Breast epithelium (tissue), 3 donors: ENCODE results near the gene NCAPD3.

Experiments
- POLR2A ChIP-seq: fragments of 450-650 bp; IDR thresholded peaks from one replicate; pipeline ENCODE4 v1.6.1; 2016; ENCODE audit warnings: antibody characterized with exemption, mild to moderate bottlenecking, moderate library complexity
- TF ChIP-seq, protein P1 (sequence below), 3 donors: fragments of 450-650 bp; IDR thresholded peaks; one replicate each; pipeline ENCODE4 v1.5.1; 2016 to 2017; ENCODE audit warnings: antibody characterized with exemption in 3 of 3, mild to moderate bottlenecking in 3 of 3, moderate library complexity in 3 of 3

DNA sequence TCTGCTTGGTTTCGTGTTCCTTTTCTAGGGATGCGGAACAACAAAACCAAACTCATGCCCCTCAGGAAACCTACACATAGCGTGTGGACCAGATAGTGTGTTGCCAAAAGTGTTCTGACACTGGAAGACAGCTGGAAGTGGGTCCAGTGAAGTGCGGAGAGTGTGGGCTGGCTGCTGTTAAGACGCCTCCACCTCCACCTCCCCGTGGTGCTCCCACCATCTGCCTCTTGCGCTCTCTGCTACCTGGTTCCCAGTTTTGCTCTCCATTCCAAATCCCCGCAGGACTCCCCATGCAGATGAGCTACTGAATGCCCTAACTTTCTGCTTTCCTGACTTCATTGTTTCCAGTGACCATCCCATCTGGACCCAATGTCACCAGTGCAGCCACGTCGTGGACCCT is 51.8 kb downstream of the NCAPD3 start:
- TF ChIP-seq, protein P1, sequence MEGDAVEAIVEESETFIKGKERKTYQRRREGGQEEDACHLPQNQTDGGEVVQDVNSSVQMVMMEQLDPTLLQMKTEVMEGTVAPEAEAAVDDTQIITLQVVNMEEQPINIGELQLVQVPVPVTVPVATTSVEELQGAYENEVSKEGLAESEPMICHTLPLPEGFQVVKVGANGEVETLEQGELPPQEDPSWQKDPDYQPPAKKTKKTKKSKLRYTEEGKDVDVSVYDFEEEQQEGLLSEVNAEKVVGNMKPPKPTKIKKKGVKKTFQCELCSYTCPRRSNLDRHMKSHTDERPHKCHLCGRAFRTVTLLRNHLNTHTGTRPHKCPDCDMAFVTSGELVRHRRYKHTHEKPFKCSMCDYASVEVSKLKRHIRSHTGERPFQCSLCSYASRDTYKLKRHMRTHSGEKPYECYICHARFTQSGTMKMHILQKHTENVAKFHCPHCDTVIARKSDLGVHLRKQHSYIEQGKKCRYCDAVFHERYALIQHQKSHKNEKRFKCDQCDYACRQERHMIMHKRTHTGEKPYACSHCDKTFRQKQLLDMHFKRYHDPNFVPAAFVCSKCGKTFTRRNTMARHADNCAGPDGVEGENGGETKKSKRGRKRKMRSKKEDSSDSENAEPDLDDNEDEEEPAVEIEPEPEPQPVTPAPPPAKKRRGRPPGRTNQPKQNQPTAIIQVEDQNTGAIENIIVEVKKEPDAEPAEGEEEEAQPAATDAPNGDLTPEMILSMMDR (IDR thresholded peaks at IDR 0.05) = no peak
- no peak for TF ChIP-seq POLR2A
